ENCODE measurements around the gene SELENON.

GRCh38 chr1:25844536-25845337 is 44.7 kb downstream of the SELENON start:
- TF ChIP-seq CTCF (IDR thresholded peaks at IDR 0.05; ENCODE audit: poor library complexity), result no peak
- no peak for TF ChIP-seq EZH2phosphoT487 (IDR thresholded peaks at IDR 0.05; ENCODE audit: low read depth, severe bottlenecking, unreplicated experiment)

Data from hepatocyte (in vitro differentiated cells).